AML-193 (cell line): ENCODE measurements around the gene RUNDC3A.

Experiments used
- DNase-seq, 2 experiments: peaks; one replicate each; lab custom pipeline; 2025; lab: John Stamatoyannopoulos, UW

Gene RUNDC3A

GRCh38 chr17:44308320-44308818, at the start of gene RUNDC3A:
RUNDC3A (plus strand) TSS chr17:44308601; CDS start chr17:44308833, 232 bp downstream.
- peak; percentile 25 to 51 for DNase-seq

GRCh38 chr17:44258811-44259351, 49.5 kb upstream of the RUNDC3A start:
- DNase-seq: no peak

DNA sequence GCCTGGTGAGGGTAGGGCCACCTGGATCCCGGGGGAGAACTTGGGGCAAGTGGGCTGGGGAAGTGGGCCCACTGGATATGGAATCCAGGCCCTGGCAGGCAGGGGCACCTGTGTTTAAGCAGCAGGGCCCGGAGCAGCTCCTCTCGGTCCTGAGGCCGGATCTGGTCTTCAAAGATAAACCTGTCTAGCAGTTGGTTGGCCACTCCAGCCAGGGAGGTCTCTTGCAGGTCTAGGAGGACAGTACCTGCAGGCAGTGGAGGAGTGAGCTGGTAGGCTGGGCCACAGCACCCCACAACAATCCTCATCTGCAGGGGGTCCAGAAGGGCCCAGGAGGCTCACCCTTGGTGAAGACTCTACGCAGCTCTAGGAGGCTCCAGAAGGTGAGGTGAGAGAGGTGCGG, 48.1 kb upstream of the RUNDC3A start:
- no peak for DNase-seq

GRCh38 chr17:44262654-44263225, 45.7 kb upstream of the RUNDC3A start:
- DNase-seq: no peak

DNA sequence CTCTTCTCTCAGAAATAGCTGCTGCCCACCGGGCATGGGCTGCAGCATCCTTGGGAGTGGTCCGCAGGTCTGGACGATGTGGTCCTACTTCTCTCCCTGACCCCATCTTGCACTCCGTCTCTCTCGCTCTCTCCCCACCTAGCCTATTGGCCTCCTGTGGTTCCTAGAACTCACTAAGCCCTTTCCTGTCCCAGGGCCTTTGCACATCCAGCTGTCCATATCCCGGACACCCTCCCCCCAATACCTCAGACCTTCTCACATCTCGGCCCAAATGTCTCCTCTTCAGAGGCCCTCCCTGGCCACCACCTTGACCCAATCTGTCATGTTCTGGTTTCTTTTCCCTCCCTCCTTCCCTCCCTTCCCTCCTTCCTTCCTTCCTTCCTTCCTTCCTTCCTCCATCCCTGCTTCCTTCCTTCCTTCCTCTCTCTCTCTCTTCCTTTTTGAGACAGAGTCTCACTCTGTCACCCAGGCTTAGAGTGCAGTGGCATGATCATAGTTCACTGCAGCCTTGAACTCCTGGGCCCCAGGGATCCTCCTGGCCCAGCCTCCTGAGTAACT, 45.0 kb upstream of the RUNDC3A start:
- no peak for DNase-seq

GRCh38 chr17:44266402-44267164, 41.8 kb upstream of the RUNDC3A start:
- DNase-seq: no peak

GRCh38 chr17:44267165-44267455, 41.3 kb upstream of the RUNDC3A start:
- DNase-seq: no peak

GRCh38 chr17:44267818-44268490, 40.4 kb upstream of the RUNDC3A start, which contains the start of gene SLC4A1:
SLC4A1 (minus strand) TSS chr17:44268135; CDS start chr17:44262866, 5,269 bp downstream.
- DNase-seq: no peak

GRCh38 chr17:44268709-44269534, 39.5 kb upstream of the RUNDC3A start:
- no peak for DNase-seq

DNA sequence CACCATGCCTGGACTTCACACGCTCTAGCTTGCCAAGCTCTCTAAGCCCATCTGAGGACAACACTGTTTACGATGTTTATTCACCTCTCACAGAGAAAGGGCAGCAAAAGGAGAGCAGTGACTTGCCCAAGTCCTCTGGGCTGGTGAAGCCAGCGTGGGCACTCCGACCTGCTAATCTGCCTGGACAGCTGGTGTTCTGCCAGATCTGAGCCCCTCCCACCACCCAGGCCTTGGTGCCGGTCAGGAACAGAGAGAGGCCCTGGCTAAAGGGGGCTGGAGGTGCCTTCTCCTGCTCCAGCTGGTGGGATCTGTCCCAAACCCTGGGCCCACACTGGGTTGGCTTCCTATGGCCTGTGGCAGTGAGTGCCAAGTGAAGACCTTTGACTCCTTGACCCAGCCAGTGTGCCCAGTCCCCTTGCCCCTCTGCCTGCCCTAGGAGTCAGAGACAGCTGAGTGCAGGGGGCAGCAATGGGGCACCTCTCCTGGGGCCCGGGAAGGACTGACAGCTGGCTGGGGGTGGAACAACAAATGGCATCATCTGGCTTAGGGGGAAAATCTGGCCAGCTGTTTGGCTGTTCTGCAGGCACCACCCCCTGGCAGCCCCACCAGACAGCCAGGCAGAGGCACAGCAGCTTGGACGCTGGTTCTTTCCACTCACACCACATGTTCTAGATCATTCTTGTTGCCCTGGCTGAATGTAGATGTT, 38.7 kb upstream of the RUNDC3A start:
- DNase-seq: no peak

DNA sequence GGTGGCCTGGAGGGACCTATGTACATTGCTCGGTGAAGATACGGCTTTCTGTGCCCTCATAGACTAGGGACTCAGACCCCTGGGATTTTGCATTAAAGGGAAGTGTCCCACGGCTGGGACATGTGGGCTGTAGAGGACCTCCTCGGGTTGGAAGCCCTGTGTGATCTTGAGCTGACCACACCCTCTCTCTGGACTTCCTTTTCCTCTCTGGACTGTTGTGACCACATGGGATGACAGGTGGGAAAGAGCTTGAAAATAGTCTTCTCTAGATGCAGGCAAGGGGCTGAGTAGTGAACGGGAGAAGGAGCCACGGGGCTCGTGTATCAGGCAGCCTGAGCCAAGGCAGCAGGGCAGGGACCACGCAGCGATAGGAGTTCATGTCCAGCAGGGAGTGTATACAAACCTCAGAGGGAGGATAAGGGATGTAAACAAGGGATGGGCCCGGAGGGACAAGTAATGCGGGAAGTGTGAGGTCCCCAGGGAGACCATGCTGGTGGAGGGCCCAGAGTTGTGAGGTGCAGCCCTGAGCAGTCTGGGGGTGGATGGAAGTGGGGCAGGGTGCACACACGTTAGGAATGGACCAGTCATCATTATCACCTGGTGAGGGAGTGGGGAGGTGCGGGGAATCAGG, 36.0 kb upstream of the RUNDC3A start:
- DNase-seq: no peak

DNA sequence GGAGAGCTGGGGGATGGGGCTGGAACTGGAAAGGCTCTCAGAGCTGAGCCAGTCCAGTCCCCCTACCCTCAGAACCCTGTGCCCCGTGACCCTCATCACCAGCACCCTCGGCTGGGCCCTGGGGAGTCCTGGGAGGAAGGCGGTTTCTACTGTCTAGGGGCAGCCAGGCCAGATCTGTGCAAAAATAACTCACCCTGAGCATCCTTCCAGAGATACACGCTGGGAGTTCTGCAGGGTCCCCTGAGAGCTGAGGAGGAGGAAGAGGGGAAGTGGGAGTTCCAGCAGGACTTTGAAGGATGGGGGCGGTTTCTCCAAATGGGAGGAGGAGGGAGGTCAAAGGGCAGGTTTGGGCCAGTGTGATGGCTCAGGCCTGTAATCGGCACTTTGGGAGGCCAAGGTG, 35.4 kb upstream of the RUNDC3A start:
- no peak for DNase-seq

GRCh38 chr17:44273607-44274006, 34.8 kb upstream of the RUNDC3A start:
- no peak for DNase-seq

GRCh38 chr17:44277976-44278375, 30.4 kb upstream of the RUNDC3A start:
- no peak for DNase-seq

DNA sequence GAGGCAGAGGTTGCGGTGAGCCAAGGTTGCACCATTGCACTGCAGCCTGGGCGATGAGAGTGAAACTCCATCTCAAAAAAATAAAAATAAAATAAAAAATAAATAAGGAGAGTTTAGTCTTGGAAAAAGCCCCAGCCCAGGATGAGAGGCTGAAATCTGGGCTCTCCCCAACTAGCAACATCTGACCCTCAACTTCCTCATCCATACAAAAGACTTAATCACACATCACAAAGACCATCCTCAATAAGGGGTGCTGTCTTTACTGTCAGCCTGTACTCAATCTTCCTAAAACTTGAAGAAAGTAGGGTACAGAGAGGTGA, 29.1 kb upstream of the RUNDC3A start:
- peak; percentile 65 to 73 for DNase-seq

DNA sequence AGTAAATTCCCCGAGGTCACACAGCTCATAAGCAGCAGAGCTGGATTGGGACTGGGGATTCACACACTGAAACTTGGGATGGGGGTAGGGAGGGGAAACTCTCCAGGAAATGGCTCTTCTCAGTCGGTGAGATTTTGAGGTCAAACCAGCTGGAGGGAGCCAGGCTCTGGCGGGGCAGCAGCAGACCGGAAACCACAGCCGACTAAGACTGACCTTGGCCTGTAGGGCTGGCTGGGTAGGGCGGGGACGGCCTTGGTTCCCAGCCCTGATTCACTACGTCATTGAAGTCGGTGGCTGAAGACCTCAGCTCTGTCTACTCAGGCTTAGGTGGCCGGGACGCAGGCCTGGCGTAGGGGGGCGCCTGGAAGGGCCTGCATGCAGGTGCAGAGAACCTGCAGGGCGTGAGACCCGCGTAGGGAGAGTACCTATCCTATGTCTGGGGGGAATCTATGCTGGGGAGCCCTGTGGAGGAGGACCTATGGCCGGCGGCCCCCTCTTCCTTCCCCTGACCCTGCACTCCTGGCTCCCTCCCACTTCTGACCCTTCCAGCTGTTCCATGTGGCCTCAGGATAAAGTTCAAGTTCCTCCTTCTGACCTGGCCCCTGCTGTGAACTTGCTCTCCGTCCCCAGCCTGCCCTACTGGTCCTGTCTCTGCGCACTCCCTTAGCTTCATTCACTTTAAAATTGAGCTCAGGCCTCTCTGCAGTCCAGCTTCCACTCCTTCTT, 28.6 kb upstream of the RUNDC3A start:
- peak; percentile 86 to 89 for DNase-seq

- no peak for DNase-seq
Observed at GRCh38 chr17:44280392-44280937, 27.9 kb upstream of the RUNDC3A start.

DNA sequence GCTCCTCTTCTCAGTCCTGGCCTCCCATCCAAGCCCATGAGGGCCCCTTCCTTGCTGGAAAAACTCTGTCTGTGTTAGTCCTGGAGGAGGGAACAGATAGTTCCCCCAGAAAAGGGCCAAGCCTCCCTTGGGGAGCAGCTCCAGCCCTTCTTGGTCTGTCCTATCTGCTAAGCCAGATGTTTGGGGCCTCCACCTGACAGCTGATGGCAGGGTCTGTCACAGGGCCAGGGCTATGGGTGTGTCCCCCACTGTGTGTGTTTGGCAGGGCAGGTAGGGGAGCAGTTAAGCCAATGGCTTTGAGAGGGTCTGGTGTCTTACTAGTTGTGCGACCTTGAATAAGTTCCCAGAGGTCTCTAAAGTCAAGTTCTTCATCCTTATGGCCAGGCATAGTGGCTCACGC, 26.8 kb upstream of the RUNDC3A start:
- no peak for DNase-seq

- no peak for DNase-seq
Observed at GRCh38 chr17:44282264-44282663, 26.1 kb upstream of the RUNDC3A start.
